Upper lobe of left lung (tissue), 6 donors: ENCODE measurements around the gene INTS6. TPM values are rescaled to one million over a fixed set of nuclear protein-coding genes. Genes with fewer than 3 reads are reported as not detected.
A peak's percentile ranks its signal among the peaks of the same experiment; 100 is the strongest.

Source experiments
- ATAC-seq, 2 donors: fragments of 200-7000 bp; cut with Tn5 transposase; one replicate each; pipeline ENCODE4 v1.9.1; 2022; ENCODE audit warnings: mild to moderate bottlenecking in 2 of 2, moderate library complexity in 2 of 2; ENCODE audit not compliant: low FRiP score in 2 of 2
- DNase-seq, 2 donors: peaks; one replicate each; pipeline ENCODE4 v3.0.0-alpha.2; 2019 to 2020
- H3K27ac ChIP-seq, 4 donors: fragments of 200-600 bp; sonication (generic); one replicate each; pipeline ENCODE4 v1.5.1; 2016 to 2019
- H3K27me3 ChIP-seq, 4 donors: fragments of 200-600 bp; sonication (generic); one replicate each; pipeline ENCODE4 v1.5.1; 2017 to 2019
- H3K36me3 ChIP-seq, 4 donors: fragments of 200-600 bp; sonication (generic); one replicate each; pipeline ENCODE4 v1.5.1; 2016 to 2019
- H3K4me1 ChIP-seq, 4 donors: fragments of 200-600 bp; sonication (generic); one replicate each; pipeline ENCODE4 v1.5.1; 2018 to 2019
- H3K4me3 ChIP-seq, 4 donors: fragments of 200-600 bp; sonication (generic); one replicate each; pipeline ENCODE4 v1.5.1; 2017 to 2019; ENCODE audit warnings: mild to moderate bottlenecking in 2 of 4, moderate library complexity in 1 of 4
- H3K9me3 ChIP-seq, 4 donors: fragments of 200-600 bp; sonication (generic); one replicate each; pipeline ENCODE4 v1.5.1; 2018 to 2019
- EP300 ChIP-seq, 4 donors: sonication (generic); formaldehyde crosslinking; IDR thresholded peaks; one replicate each; pipeline ENCODE4 v1.5.1; 2017; ENCODE audit warnings: antibody characterized with exemption in 4 of 4, control low read depth in 2 of 4
- POLR2A ChIP-seq, 4 donors: fragments of 450-650 bp; IDR thresholded peaks; one replicate each; pipeline ENCODE4 v1.5.1; 2016 to 2017; ENCODE audit warnings: antibody characterized with exemption in 4 of 4, mild to moderate bottlenecking in 2 of 4
- POLR2AphosphoS5 ChIP-seq, 2 donors: sonication (generic); formaldehyde crosslinking; IDR thresholded peaks; one replicate each; pipeline ENCODE4 v1.5.1; 2017; ENCODE audit warnings: antibody characterized with exemption in 2 of 2
- WGBS, 2 donors: methylation state at CpG; one replicate each; pipeline ENCODE4 v1.1.5; 2017 to 2018; 5-methylcytosine and 5-hydroxymethylcytosine counted together
- total RNA-seq, 6 donors: library from RNA; depleted of rRNA in 4 of 6; stranded (reverse); fragments of >200 nt in 4 of 6; gene quantifications; one replicate each; pipeline versions ENCODE4 v1.1.0 to v1.2.1, GENCODE V29; 2016 to 2021
- TF ChIP-seq, protein P1 (sequence below), 6 experiments: fragments of 450-650 bp in 4 of 6; fragments of 200-600 bp in 2 of 6; sonication (generic) in 2 of 6; IDR thresholded peaks; one replicate each; pipeline ENCODE4 v1.5.1; 2016 to 2019; ENCODE audit warnings: antibody characterized with exemption in 6 of 6
- donor health status: DM: no; HTN: no; CAD: no; lungs with moderate emphysema.
- donor health status: DM: no; HTN: yes; CAD: no; lungs with severe emphysema.

The INTS6 gene
- total RNA-seq, 6 donors from 2014 or later = 20.5 to 43.2 (median 24.8) TPM

DNA sequence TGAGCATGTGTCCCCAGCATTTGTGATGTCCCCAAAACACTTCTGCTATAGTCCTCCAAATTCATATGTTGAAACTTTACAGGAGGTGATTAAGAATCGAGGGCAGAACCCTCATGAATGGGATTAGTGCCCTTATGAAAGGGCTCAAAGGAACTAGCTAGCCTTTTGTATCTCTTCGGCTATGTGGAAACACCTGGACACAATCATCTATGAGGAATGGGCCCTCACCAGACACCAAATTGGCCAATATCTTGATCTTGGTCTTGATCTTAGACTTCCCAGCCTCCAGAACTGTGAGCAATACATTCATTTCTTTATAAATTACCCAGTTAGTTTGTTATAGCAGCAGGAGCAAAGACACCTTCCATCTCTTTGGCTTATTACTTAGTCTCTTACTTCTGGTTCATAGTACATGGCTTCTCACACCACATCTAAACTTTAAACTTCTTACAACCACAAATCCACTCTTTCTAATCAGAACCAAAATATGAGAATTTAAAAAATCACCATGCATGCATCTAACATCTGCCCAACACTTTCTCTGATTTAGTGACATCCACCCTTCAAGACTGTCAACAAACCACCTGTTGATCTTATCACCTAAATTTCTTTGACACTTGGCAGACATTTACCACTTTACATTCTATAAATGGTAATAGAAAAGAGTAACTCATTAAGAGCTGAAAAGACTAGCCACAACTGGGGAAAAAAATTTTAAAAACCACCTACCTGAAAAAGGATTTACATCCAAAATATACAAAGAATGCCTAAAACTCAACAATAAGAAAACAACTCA is 120.1 kb downstream of the INTS6 start:
- H3K4me1 ChIP-seq = no peaks in the 10 kb centered on the region
- TF ChIP-seq, protein P1, sequence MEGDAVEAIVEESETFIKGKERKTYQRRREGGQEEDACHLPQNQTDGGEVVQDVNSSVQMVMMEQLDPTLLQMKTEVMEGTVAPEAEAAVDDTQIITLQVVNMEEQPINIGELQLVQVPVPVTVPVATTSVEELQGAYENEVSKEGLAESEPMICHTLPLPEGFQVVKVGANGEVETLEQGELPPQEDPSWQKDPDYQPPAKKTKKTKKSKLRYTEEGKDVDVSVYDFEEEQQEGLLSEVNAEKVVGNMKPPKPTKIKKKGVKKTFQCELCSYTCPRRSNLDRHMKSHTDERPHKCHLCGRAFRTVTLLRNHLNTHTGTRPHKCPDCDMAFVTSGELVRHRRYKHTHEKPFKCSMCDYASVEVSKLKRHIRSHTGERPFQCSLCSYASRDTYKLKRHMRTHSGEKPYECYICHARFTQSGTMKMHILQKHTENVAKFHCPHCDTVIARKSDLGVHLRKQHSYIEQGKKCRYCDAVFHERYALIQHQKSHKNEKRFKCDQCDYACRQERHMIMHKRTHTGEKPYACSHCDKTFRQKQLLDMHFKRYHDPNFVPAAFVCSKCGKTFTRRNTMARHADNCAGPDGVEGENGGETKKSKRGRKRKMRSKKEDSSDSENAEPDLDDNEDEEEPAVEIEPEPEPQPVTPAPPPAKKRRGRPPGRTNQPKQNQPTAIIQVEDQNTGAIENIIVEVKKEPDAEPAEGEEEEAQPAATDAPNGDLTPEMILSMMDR (IDR thresholded peaks at IDR 0.05) = no peak
- TF ChIP-seq POLR2AphosphoS5 (IDR thresholded peaks at IDR 0.05) (no peak), EP300 (IDR thresholded peaks at IDR 0.05) (no peak), POLR2A (IDR thresholded peaks at IDR 0.05) (no peak)
- no peak for DNase-seq
- WGBS, 2 donors = 85 to 90% methylated on average over 2 of the region's 2 CpGs
- no peaks in the 10 kb centered on the region for H3K36me3 ChIP-seq
- ATAC-seq = no peak
- H3K27ac ChIP-seq = no peak overlapping the region
- H3K27me3 ChIP-seq = no peaks in the 10 kb centered on the region
- H3K4me3 ChIP-seq = no peak overlapping the region
- H3K9me3 ChIP-seq = no peaks in the 10 kb centered on the region

DNA sequence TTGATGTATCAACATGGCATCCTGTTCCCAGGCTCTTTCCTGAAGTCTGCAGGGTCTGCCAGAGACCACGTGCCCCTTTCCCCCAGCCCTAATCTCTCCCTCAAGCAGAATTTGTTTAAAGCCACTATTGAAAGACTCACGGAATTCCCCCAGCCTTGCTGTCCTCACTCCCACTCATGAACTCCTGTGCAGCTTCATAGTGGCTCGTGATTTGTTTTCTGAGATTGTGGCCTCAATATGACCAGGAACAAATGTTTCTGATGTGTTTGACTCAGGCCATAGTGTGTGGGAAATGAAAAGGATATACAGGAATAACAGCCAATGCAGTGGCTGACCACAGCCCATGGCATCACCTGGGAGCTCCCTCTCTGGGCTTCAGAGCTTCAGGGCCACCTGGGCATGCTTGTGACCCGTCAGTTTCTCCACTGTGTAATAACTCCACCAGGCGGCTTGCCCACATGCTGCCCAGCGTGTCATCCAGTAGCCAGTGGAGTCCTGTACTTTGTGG is 121.4 kb downstream of the INTS6 start:
- no peak overlapping the region for H3K4me3 ChIP-seq
- H3K36me3 ChIP-seq = no peaks in the 10 kb centered on the region
- WGBS, 2 donors = 59 to 60% methylated on average over 3 to 6 of the region's 6 CpGs
- H3K4me1 ChIP-seq = no peaks in the 10 kb centered on the region
- no peaks in the 10 kb centered on the region for H3K27me3 ChIP-seq
- H3K27ac ChIP-seq = no peak overlapping the region
- no peak for DNase-seq
- no peak for ATAC-seq
- H3K9me3 ChIP-seq = no peaks in the 10 kb centered on the region
- TF ChIP-seq EP300 (IDR thresholded peaks at IDR 0.05) (no peak), POLR2AphosphoS5 (IDR thresholded peaks at IDR 0.05) (no peak), POLR2A (IDR thresholded peaks at IDR 0.05) (no peak)
- TF ChIP-seq, protein P1 (IDR thresholded peaks at IDR 0.05) = no peak

DNA sequence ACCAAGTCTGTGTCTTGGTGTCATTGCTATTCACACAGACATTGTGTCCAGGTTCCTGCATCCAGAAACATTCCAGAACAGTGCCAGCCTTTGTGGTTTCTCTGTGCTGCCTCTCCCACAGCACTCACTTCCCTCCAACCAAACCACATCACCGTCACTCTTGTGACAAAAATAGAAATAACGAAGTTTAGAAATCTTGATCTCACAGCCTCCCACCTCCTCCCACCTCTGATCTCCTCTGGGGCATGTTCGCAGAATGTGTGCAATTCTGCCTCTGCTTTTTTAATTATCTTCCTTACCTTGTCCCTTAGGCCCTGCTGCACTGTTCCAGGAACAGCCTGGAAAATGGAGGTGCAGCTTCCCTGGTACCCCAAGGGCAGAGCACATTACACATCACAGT is 122.0 kb downstream of the INTS6 start:
- Histone ChIP-seq H3K27me3 (no peaks in the 10 kb centered on the region), H3K36me3 (no peaks in the 10 kb centered on the region), H3K27ac (no peak overlapping the region), H3K9me3 (no peaks in the 10 kb centered on the region), H3K4me1 (no peaks in the 10 kb centered on the region), H3K4me3 (no peak overlapping the region)
- 62 to 64% methylated on average over 3 of the region's 3 CpGs for WGBS, 2 donors
- peak; percentile 40 to 55 for ATAC-seq
- TF ChIP-seq EP300 (IDR thresholded peaks at IDR 0.05) (no peak), POLR2AphosphoS5 (IDR thresholded peaks at IDR 0.05) (no peak), POLR2A (IDR thresholded peaks at IDR 0.05) (no peak)
- TF ChIP-seq, protein P1 (IDR thresholded peaks at IDR 0.05) = no peak
- DNase-seq = no peak

DNA sequence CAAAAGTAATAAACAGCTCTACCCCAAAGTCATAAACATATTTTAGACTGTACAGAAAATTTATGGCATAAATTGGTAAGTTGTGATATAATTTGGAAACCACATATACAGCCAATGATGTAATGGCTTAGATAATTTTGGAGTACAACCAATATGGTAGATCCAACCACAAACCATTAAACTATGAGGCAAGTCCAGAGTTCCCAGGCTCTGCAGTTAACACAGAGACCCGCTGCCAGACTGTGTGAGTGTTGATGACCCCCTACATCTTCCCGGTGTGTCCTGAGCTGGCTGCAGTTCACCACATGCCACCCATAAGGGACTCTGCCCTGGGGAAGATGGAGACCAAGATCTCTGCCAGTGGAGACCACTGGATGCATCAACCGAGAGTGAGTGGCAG is 123.2 kb downstream of the INTS6 start:
- ATAC-seq = no peak
- Histone ChIP-seq H3K4me3 (no peak overlapping the region), H3K27ac (no peak overlapping the region), H3K36me3 (no peaks in the 10 kb centered on the region), H3K9me3 (no peaks in the 10 kb centered on the region), H3K27me3 (no peaks in the 10 kb centered on the region), H3K4me1 (no peaks in the 10 kb centered on the region)
- no peak for DNase-seq
- no peak for TF ChIP-seq EP300 (IDR thresholded peaks at IDR 0.05)
- no peak for TF ChIP-seq POLR2AphosphoS5 (IDR thresholded peaks at IDR 0.05)
- TF ChIP-seq, protein P1 (IDR thresholded peaks at IDR 0.05) = no peak
- TF ChIP-seq POLR2A (IDR thresholded peaks at IDR 0.05) = no peak
- 82 to 100% methylated on average over 2 to 3 of the region's 3 CpGs for WGBS, 2 donors

DNA sequence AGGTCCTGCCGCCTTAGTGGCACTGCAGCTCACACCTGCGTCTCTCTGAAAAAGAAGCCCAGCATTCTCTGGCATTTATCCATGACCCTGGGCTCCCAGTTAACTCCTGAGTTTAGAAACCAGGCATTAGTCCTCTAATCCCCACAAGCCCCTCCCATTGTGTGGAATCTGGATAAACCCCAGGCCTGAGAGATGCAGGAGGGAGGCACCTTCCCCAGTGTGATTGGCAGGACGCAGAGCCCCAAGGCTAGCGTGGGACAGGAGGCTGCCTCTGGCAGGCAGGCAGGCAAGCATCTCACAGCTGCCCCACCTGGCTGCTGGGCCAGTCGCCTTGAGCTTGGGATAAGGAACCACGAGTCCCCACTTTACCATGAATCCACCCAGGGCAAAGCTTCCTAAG is 124.3 kb downstream of the INTS6 start:
- Histone ChIP-seq H3K27ac (no peak overlapping the region), H3K4me3 (no peak overlapping the region), H3K36me3 (no peaks in the 10 kb centered on the region), H3K4me1 (no peaks in the 10 kb centered on the region), H3K27me3 (no peaks in the 10 kb centered on the region), H3K9me3 (no peaks in the 10 kb centered on the region)
- TF ChIP-seq POLR2AphosphoS5 (IDR thresholded peaks at IDR 0.05) (no peak), EP300 (IDR thresholded peaks at IDR 0.05) (no peak), POLR2A (IDR thresholded peaks at IDR 0.05) (no peak)
- TF ChIP-seq, protein P1 (IDR thresholded peaks at IDR 0.05) = no peak
- DNase-seq = no peak
- 77 to 81% methylated on average over 6 of the region's 6 CpGs for WGBS, 2 donors
- no peak for ATAC-seq
